T-helper 2 cell treated with Interferon-gamma antibody and Interleukin-4, amounts not matched to agents 100 ng/mL and 5 ng/mL, for 36 hours (primary cell): ENCODE data around the gene SRGAP1. TPM values are rescaled to one million over a fixed set of nuclear protein-coding genes. Genes with fewer than 3 reads are reported as not detected.
"Not testable (repeated sequence)": the region's sequence is repeated elsewhere in the genome, so short reads cannot be mapped to it uniquely, and the experiment has no call there.

Source experiments
- intact Hi-C: fragments of 100-400 bp; cut with micrococcal nuclease; formaldehyde crosslinking; loops from one replicate; pipeline ENCODE4 v1.15.1; 2023
- total RNA-seq: library from RNA; stranded (reverse); gene quantifications from 2 replicates; pipeline ENCODE4 v1.2.3, GENCODE V29; 2022

Gene SRGAP1
- total RNA-seq, 1 donor from 2014 or later = 0.20 TPM

DNA sequence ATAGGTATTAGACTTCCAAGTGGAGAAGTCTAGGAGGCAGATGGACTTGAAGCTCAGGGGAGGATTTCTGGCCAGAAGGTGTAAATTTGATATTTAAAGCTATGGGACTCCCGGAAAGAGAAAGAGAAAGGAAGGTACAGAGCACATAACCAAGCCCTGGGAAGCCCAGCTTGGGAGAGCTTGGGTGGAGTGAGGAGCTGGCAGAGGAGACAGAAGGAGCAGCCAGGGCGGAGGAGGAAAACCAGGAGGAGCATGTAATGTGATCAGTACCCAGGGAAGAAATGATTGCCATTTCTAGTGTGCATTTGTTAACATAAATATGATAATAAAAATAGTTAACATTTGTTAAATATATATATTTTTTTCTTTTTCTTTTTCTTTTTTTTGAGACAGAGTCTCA, 310.2 kb downstream of the SRGAP1 start:
- intact Hi-C loops = no loop called here

DNA sequence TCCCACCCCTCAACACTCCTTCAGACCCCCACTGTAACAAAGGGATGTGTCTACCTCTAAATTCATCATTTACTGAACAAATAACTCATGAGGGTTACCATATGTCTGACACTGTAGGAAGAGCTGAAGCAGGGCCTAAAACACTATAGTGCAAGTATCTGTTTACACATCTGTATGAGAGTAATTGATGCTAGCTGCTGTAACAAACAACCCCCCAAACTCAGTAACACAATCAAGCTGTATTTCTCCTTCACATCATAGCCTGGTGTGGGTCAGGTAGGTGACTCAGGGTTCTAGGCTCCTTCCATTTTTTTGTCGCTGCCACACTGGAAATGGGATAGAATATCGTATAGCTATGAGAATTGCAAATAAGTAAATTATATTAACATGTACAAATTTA, 312.6 kb downstream of the SRGAP1 start:
- intact Hi-C loops = no loop called here

DNA sequence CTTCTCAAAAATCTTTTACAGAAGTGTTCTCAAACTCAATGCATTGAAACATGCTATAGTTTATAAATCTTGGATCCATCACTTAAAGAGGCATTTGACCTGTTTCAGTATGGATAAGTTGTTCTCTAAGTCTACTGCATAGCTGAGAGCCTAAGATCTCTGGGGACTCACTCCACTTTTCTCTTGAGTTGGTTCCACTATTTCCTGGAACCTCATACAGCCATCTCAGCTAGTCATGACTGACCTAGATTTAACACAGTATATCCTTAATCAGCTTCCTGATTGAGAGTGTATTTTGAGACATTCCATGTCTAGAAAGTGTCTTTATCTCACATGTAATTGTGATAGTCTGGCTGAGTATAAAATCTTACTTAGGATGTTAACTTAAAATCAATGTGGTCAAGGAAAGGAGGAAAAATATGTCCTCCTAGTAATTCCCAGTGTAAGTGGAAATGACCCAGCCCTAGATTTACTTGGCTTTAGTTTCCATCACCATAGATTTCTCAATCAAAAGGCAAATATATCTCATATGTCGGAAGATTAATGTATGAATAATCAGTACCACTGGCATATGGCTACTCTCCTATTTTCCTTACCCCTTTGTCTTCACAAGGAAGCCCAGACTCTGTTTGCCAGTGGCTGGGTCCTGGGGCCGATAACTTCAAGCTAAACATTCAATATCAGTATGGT, 315.7 kb downstream of the SRGAP1 start:
- intact Hi-C loops = no loop called here

DNA sequence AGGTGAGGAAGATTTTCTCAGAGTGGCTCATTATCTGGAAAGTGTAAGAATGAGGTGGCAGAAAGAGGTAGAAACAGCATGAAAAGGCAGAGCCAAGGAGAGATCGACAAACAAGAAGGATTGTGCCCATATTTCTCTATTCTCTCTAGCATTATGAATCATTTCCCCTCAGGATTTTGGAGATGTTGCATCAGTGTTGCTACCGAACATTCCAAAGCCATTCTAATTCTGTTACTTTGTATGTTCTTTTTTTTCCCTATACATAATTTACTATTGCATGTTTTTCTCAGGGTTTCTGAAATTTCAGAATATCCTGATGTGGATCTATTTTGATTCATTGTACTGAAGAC, 316.2 kb downstream of the SRGAP1 start:
- intact Hi-C loops = no loop called here

DNA sequence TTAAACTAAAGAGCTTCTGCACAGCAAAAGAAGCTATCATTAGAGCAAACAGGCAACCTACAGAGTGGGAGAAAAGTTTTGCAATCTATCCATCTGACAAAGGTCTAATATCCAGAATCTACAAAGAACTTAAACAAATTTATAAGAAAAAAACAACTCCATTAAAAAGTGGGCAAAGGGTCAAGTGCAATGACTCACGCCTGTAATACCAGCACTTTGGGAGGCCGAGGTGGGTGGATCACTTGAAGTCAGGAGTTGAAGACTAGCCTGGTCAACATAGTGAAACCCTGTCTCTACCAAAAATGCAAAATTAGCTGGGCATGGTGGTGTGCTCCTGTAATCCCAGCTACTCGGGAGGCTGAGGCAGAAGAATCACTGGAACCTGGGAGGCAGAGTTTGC, 322.1 kb downstream of the SRGAP1 start:
- intact Hi-C loops = not testable (repeated sequence)

DNA sequence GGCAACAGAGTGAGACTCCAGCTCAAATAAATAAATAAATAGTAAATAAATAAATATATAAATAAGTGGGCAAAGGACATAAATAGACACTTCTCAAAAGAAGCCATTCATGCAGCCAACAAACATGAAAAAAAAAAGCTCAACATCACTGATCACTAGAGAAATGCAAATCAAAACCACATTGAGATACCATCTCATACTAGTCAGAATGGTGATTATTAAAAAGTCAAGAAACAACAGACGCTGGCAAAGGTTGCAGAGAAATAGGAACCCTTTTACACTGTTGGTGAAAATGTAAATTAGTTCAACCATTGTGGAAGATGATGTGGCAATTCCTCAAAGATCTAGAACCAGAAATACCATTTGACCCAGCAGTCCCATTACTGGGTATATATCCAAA, 322.5 kb downstream of the SRGAP1 start:
- intact Hi-C loops = not testable (repeated sequence)

DNA sequence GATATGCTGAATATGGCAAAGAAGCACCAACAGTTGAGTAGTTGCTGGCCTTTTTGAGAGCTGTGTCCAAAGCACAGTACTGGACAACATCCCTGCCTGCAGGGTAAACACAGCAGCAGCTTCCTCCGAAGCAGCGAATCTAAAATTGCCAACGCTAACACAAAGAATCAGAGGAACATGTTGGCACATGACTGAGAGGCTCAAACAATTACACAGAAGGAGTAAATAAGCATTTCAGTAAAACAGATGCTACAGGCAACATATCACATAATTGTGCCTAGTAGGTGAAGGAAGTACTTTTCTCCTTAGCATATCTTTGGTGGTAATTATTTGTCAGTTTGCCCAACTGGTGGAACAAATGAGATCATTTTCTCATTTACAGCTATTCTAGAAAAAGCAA, 325.5 kb downstream of the SRGAP1 start:
- intact Hi-C loops = no loop called here

DNA sequence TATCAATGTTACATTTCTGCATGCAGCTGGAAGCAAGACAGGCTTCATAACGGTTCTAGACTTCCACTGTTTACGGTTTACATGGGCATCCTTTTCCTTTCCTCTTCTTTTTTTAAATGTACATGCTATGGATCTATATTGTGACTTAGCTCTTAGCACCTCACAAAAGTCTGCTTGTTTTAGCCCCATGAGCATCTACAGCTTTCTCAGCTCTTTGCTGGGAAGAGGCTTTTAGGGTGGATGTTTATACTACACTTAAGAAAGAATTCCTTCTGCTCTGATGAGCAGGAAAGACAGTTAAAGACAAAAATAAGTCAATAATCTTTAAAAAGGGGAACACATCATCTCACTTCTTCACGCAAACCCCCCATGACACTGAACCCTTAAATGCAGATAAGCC, 326.2 kb downstream of the SRGAP1 start:
- intact Hi-C loops = no loop called here

DNA sequence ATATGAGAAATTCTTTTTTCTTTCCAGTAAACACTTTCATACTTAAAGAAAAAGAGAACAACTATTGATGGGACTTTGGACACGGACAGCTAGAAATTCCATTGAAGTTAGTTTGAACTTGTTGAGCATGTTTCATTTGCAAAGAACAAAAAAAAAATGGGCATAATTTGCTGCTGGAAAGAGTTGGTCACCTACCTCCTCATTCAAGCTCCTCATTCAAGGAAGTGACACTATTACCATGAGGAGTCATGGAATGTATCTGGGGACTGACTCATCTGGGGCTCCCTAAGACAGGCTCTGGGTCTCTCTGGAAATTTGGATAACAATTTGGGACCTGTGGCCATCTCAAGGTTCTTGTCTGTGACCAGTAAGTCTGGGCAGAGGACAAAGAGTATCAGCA, 327.2 kb downstream of the SRGAP1 start:
- intact Hi-C loops = no loop called here

DNA sequence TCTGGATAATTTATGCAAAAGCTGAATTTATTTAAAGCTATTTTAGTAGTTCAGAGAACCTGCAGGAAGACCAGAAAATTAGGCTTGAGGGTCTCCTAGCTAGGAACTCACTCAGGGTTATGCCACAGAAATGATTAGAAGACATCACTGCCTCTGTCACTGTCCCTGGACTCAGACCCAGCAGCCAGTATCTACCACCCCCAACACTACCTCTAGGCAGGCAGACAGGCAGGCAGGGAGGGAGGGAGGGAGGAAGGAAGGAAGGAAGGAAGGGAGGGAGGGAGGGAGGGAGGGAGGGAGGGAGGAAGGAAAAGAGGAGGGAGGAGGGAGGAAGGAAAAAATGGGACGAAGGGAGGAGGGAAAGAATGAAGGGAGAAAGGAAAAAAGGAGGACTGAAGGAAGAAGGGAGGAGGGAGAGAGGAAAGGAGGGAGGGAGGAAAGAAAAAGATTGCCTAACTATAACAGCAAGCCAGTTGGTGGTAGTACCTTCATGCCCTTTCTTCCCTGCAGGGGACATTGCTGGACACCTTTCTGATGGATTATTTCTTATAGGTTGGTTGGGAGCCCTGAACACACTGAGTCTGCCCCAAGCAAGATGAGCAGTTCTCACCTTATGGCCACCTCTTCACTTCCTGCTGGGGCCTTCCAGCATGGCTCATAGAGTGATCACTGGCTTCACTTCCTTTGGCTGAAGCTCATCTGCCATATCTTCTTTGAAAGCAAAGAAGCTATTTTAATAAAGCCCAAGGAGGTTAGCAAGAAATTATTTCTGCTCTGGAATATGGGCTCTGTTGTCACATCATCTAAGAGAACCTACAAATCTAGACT, 327.9 kb downstream of the SRGAP1 start:
- intact Hi-C loops = no loop called here

DNA sequence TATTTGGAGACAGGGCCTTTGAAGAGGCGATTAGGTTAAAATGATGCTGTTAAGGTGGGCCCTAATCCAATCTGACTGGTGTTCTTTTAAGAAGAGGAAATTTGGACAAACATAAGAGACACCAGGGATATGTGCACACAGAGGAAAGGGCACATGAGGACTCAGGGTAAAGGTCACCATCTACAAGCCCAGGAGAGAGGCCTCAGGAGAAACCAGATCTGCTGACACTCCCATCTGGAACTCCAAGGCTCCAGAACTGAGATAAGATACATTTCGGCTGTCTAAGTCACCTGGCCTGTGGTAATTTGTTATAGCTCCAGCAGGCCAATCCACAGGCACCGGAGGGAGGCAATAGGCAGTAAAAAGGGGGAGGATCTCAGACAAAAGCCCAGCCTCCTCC, 329.0 kb downstream of the SRGAP1 start:
- intact Hi-C loops = no loop called here

DNA sequence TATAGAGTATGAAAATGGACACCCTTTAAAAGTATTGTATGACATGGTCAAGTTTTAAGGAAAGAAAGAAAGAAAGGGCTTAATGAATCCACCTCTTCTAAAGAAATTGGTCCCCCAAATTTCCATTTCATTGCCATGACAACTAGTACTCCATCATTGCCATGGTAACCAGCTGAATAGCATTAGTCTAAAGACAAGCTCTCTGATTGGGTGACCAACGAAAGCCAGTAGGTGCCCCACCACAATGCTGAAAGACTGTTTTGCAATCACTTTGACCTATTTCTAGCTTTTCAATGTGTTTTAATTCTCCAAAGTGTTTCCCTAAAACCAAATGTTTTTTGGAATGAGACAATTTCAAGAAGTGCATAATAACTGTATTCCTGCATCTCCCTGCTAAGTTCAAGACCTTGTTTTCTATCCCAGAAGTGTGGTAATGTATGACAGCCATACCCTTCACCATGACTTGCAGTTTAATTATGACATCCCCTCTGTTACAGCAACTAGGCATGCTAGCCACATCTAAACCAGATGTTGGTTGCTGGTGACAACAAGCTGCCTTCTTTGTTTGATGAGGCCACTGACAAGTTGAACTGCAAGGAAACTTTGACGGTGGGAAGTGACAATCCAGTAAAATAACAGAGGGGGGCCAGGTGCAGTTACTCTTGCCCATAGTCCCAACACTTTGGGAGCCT, 330.9 kb downstream of the SRGAP1 start:
- intact Hi-C loops = no loop called here

DNA sequence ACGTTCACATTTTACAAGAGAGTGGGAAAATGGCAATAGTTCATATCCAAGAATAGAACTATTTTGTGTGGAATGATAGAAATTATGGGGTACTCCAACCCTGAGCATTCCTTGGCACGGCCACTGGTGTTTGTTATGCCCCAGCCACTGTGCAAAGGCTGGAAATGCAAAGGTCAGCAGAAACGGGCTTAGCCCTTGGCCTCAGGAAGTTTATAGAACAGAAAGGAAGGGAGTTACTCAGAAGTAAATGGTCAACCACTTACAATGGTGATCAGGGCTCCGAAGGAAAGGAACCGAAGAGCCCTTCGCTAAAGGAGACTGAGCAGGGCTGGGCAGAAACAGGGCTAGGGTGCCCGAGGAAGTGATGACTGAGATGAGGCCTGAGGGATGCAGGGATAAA, 332.5 kb downstream of the SRGAP1 start:
- intact Hi-C loops = no loop called here

DNA sequence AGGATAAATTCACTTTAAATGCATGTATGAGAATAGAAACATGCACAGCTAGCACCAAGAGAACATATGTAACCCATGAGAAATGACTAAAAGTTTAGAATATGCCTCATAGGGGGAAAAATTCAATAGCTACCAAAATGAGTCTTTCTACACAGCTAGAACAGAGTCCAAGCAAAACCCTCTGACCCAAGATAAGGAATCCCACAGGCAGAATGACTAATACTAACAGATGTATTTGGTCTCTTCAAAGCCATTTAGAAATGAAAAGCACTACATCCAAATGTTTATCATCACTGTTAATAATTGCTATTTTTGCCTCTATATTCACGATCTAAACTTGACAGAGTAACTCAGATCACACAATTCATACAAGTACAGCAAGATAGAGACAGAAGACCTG, 333.6 kb downstream of the SRGAP1 start:
- intact Hi-C loops = no loop called here

DNA sequence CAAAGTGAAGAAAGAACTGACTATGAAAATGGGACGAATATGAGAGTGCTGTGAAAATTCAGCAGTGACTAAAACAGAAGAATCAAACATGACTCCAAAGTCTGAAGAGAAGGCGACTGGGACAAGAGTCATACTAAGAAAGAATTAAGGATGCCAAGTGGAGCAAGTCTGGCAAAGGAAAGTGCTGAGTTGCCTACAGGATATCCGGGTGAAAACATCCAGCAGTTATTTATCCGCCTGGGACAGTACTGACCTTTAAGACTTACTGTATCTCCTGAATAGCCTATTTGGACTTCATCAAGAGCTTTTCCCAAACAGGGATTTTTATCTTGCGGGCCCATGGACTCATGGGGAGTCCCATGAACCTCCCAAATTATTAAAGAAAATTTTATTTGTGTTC, 336.5 kb downstream of the SRGAP1 start:
- intact Hi-C loops = no loop called here

DNA sequence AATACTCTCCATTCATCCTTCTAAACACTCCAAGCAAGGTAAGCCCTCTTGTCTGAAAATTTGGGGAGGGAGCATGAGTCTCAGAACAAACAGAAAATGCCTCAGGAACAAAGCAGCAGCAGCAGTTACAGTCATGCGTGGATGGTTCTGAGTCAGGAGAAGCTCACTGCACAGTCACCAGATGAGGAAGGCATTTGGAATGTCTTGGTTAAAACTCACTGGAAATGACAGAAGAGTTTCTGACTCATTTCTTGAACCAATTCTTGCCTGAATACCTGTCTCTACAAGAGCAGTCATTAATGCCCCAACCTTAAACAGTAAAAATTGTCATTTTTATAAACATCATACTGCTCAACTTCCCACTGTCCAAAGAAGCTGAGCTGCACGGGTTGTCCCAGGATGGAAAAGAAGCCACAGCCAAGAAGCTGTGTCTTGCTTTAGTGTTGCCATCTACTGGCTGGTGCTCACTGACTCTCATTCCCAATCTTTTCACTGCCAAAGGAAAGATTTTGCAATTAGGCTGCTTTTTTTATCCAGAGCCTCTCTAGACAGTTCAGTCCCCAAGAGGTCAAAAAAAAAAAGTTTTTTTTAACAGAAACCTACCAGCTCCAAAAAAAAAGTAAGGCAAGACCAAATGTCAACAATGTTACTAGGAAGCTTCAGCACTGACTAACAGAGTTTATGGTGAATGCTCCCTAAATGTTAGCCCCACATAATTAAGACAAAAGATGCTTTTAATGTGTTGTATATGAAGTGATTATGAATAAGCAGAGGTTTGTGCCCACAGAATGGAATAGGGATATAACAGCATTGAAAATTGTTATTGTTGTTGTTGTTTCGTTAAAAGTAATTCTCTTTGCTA, 337.2 kb downstream of the SRGAP1 start:
- intact Hi-C loops = no loop called here

DNA sequence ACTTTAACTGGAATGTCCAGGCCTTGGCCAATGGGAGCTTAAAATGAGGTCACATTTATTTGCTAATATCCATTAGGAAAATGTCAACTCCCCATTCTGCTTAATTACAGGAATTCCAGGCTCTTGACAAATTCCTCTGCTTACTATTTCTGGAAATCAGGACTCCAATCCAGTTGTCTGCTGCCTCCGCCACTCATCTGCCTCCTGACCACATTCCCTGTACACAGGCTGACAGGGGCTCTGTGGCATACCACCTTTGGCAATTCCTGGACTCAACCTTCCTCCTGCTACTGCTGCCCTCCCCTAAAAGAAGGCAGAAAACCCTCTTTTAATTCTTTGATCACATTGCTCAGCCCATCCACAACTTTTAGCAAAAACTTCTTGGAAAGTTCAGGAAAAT, 339.7 kb downstream of the SRGAP1 start:
- intact Hi-C loops = no loop called here

DNA sequence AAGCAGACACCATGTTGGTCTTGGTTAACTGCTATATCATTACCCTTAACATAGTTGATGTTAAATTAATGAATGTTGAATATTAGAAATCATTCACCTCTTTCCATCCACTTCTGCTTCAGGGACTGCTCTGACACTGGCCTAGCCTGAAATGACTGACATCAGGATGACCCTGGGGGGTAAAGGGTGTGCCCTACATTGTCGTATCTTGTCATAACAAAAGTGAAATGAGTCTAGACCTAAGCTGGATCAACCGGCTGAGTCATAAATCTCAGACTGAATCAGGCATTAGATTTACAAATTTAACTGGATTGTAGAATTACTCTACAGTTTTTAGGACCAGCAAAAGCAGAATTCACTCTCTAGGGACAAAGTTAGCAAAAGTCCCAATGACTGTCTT, 342.3 kb downstream of the SRGAP1 start:
- intact Hi-C loops = no loop called here

DNA sequence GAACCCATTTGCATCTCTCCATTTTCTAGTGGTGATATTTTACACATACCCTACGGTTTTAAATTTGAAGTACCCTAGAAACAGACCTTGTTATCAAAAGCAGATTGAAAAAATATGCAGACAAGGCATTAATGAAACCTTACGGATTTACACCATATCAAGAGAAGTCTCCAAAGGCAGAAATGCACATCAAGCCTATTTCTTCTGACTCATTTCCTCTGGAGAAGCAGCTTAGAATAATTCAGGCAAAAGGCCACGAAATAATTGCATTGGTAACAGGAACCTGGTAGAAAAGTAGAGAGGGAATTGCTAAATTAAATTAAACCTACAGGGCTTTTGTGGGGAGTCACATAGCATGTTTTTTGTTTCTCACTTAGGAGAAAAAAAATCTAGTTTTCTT, 342.9 kb downstream of the SRGAP1 start:
- intact Hi-C loops = no loop called here

DNA sequence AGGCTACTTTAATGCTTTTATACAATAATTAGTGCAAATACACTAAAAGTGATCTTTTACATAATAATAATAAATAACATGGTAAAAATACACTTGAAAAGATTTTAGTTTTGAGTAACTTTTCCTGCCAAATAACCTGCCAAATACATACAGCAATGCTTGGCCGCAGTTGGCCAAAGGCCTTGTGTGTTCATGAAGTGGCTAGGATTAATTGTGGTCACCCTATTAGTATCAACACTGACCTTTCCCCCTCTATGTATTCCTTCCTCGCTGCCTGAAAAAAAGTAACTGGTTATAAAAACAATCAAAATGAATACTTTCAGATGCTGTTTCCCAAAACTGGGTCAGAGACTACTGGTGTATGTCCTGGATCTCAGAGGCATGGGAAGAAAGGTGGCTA, 343.3 kb downstream of the SRGAP1 start:
- intact Hi-C loops = no loop called here

DNA sequence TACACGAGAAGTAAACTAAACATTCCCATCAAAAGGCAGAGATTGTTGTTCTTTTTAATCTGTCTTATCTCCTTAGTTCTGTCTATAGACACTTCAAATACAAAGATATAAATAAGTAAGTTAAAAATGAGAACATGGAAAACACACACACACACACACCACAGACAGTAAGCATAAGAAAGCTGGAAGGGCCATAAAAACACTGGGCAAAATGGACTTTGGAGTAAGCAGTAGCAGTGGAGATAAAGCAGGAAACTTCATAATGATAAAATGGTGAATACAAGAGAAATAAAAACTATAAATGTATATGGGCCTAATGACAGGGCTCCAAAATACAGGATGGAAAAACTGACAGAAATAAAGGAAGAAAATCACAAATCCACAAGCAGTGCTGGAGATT, 345.0 kb downstream of the SRGAP1 start:
- intact Hi-C loops = no loop called here

DNA sequence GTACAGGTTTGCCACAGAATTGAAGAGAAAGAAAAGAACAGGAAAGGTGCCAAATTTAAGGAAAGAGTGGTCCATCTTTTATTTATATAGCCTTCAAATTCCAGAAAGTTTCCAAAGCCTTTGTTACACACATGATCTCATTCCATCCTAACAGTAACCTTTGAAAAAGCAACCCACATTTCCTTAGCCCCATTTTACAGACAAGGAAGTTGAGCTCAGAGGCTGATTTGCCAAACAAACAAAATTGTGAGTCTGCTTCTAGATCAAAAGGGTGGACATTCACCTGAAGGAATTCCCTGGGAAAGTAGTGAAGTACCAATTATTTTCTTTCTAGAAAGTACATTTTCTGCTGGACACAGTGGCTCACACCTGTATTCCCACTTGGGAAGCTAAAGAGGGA, 345.6 kb downstream of the SRGAP1 start:
- intact Hi-C loops = no loop called here
